ENCODE results near the gene MAP1LC3B2. TPM values are rescaled to one million over a fixed set of nuclear protein-coding genes. Genes with fewer than 3 reads are reported as not detected.

Gene MAP1LC3B2
- total RNA-seq, 1 donor = 1.1 TPM

DNA sequence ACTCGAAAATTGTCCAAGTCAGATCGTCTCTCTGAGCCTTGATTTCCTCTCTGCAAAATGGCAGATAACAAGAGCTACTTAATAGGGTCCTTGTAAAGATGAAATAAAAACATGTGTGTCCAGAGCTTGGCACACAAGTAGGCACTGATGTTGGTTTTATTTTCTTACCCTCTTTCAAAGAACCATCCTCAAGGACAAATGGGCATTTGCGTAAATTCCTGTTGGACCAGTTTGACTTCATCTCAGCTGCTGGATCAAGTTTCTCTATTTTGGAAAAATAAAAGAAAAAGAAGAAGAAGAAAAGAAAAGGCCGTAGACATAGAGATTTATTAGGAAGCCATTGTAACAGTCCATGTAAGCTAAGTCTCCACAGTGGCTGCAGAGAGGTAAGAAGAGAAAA lies 47.2 kb downstream of the MAP1LC3B2 start:
- Histone ChIP-seq H3K79me2 (ENCODE audit: insufficient read depth, low read length) (no peaks in the 10 kb centered on the region), H3K9me3 (ENCODE audit: low read depth, low read length) (no peaks in the 10 kb centered on the region), H3K4me1 (ENCODE audit: insufficient read depth, low read length) (peaks cover 24% of the 10 kb centered on the region), H4K20me1 (ENCODE audit: insufficient read depth, low read length) (no peaks in the 10 kb centered on the region), H3K4me2 (ENCODE audit: insufficient read depth, low read length) (no peak overlapping the region), H3K27me3 (ENCODE audit: insufficient read depth, low read length) (no peaks in the 10 kb centered on the region), H3K27ac (ENCODE audit: low read depth, low read length) (no peak overlapping the region), H3K4me3 (ENCODE audit: insufficient read depth, low read length) (no peak overlapping the region), H2AFZ (ENCODE audit: low read length) (no peak overlapping the region), H3K36me3 (ENCODE audit: insufficient read depth, low read length) (no peaks in the 10 kb centered on the region)
- TF ChIP-seq CTCF (IDR thresholded peaks at IDR 0.05; ENCODE audit: extremely low read depth, low read depth, low read length) = no peak
- DNase-seq (ENCODE audit: insufficient read length, low spot score, missing footprints) = no peak

DNA sequence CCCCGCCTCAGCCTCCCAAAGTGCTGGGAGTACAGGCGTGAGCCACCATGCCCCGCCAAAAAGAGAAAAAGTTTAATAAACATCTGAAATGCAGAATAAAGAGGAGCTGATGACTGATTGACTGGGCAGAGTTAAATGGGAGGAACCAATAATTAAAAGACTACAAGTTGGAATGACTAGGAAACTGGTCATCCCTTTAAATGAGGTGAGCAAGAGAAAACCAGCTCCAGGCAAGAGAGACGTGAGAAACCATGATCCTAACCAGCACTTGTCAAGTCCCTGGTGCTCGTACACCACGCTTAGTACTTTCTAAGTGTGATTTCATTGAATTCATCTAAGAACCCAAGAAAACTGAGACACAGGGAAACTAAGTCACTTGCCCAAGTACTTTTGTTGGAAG lies 47.9 kb downstream of the MAP1LC3B2 start:
- Histone ChIP-seq H3K4me1 (ENCODE audit: insufficient read depth, low read length) (peaks cover 18% of the 10 kb centered on the region), H3K27ac (ENCODE audit: low read depth, low read length) (no peak overlapping the region), H2AFZ (ENCODE audit: low read length) (no peak overlapping the region), H3K79me2 (ENCODE audit: insufficient read depth, low read length) (no peaks in the 10 kb centered on the region), H4K20me1 (ENCODE audit: insufficient read depth, low read length) (no peaks in the 10 kb centered on the region), H3K27me3 (ENCODE audit: insufficient read depth, low read length) (no peaks in the 10 kb centered on the region), H3K4me2 (ENCODE audit: insufficient read depth, low read length) (no peak overlapping the region), H3K36me3 (ENCODE audit: insufficient read depth, low read length) (no peaks in the 10 kb centered on the region), H3K4me3 (ENCODE audit: insufficient read depth, low read length) (no peak overlapping the region), H3K9me3 (ENCODE audit: low read depth, low read length) (no peaks in the 10 kb centered on the region)
- no peak for TF ChIP-seq CTCF (IDR thresholded peaks at IDR 0.05; ENCODE audit: extremely low read depth, low read depth, low read length)
- peak; percentile 68 for DNase-seq (ENCODE audit: insufficient read length, low spot score, missing footprints)

- Histone ChIP-seq H3K4me1 (ENCODE audit: insufficient read depth, low read length) (peaks cover 7% of the 10 kb centered on the region), H3K4me3 (ENCODE audit: insufficient read depth, low read length) (no peak overlapping the region), H3K27ac (ENCODE audit: low read depth, low read length) (no peak overlapping the region), H2AFZ (ENCODE audit: low read length) (peak overlapping the region; percentile 14), H3K79me2 (ENCODE audit: insufficient read depth, low read length) (no peaks in the 10 kb centered on the region), H3K36me3 (ENCODE audit: insufficient read depth, low read length) (no peaks in the 10 kb centered on the region), H3K4me2 (ENCODE audit: insufficient read depth, low read length) (no peak overlapping the region), H4K20me1 (ENCODE audit: insufficient read depth, low read length) (peaks cover 2% of the 10 kb centered on the region), H3K9me3 (ENCODE audit: low read depth, low read length) (no peaks in the 10 kb centered on the region), H3K27me3 (ENCODE audit: insufficient read depth, low read length) (no peaks in the 10 kb centered on the region)
- DNase-seq (ENCODE audit: insufficient read length, low spot score, missing footprints) = no peak
- TF ChIP-seq CTCF (IDR thresholded peaks at IDR 0.05; ENCODE audit: extremely low read depth, low read depth, low read length) = peak; percentile 35
Observed at GRCh38 chr12:116609319-116610114, 50.3 kb downstream of the MAP1LC3B2 start.

- no peak for TF ChIP-seq CTCF (IDR thresholded peaks at IDR 0.05; ENCODE audit: extremely low read depth, low read depth, low read length)
- DNase-seq (ENCODE audit: insufficient read length, low spot score, missing footprints) = peak; percentile 80
- Histone ChIP-seq H3K4me1 (ENCODE audit: insufficient read depth, low read length) (no peaks in the 10 kb centered on the region), H3K79me2 (ENCODE audit: insufficient read depth, low read length) (no peaks in the 10 kb centered on the region), H3K27ac (ENCODE audit: low read depth, low read length) (no peak overlapping the region), H3K4me3 (ENCODE audit: insufficient read depth, low read length) (no peak overlapping the region), H3K36me3 (ENCODE audit: insufficient read depth, low read length) (no peaks in the 10 kb centered on the region), H3K27me3 (ENCODE audit: insufficient read depth, low read length) (no peaks in the 10 kb centered on the region), H3K4me2 (ENCODE audit: insufficient read depth, low read length) (no peak overlapping the region), H2AFZ (ENCODE audit: low read length) (no peak overlapping the region), H4K20me1 (ENCODE audit: insufficient read depth, low read length) (peaks cover 2% of the 10 kb centered on the region), H3K9me3 (ENCODE audit: low read depth, low read length) (no peaks in the 10 kb centered on the region)
Observed at GRCh38 chr12:116610971-116611541, 51.9 kb downstream of the MAP1LC3B2 start.
